ENCODE data around the gene DEGS2. TPM values are rescaled to one million over a fixed set of nuclear protein-coding genes. Genes with fewer than 3 reads are reported as not detected.
A peak's percentile ranks its signal among the peaks of the same experiment; 100 is the strongest.
"Not testable (repeated sequence)": the region's sequence is repeated elsewhere in the genome, so short reads cannot be mapped to it uniquely, and the experiment has no call there.

The DEGS2 gene
- total RNA-seq, 5 donors from 2014 or later (not counting 1 experiment from before 2014, with no cell fraction given): 0.19 to 0.79 (median 0.49) TPM; not detected in 1

- WGBS (ENCODE audit: insufficient coverage): 85% methylated on average over 12 of the region's 12 CpGs
- Mint-ChIP-seq H3K4me3 (no peak overlapping the region), H3K9me3 (no peaks in the 10 kb centered on the region)
Measured at GRCh38 chr14:100187247-100187833, 27.9 kb upstream of the DEGS2 start.

GRCh38 chr14:100181876-100182551, 22.6 kb upstream of the DEGS2 start:
- ATAC-seq (replicated peaks in 1 of 4); DNase-seq; H3K4me3 ChIP-seq (ENCODE audit: control insufficient read depth in 1 of 2, extremely low read depth in 1 of 2, low read length in 1 of 2); H3K4me3 Mint-ChIP-seq; H3K4me1 ChIP-seq (ENCODE audit: control insufficient read depth in 1 of 2, extremely low read depth in 1 of 2, insufficient read depth in 2 of 2, low read length in 2 of 2); H3K27ac Mint-ChIP-seq; POLR2A ChIA-PET; CTCF ChIA-PET; H3K36me3 ChIP-seq (ENCODE audit: control insufficient read depth in 2 of 2, extremely low read depth in 1 of 2, insufficient read depth in 1 of 2, low read length in 1 of 2); H3K27ac ChIP-seq (ENCODE audit: low read length); H3K36me3 Mint-ChIP-seq; H3K9me3 ChIP-seq; H3K27me3 Mint-ChIP-seq; H3K27me3 ChIP-seq (replicated peaks in 1 of 2; ENCODE audit: control insufficient read depth in 2 of 2, extremely low read depth in 1 of 2, insufficient read depth in 2 of 2, low read length in 1 of 2); H3K9me3 Mint-ChIP-seq; H3K4me1 Mint-ChIP-seq: not testable (repeated sequence)
- 90% methylated on average over 2 of the region's 4 CpGs for WGBS (ENCODE audit: insufficient coverage)

More at GRCh38 chr14:100187247-100187833, 27.9 kb upstream of the DEGS2 start:
- no peak for ATAC-seq (replicated peaks in 1 of 4)
- no peak for DNase-seq
- no peaks in the 10 kb centered on the region for H3K36me3 ChIP-seq (ENCODE audit: control insufficient read depth in 2 of 2, extremely low read depth in 1 of 2, insufficient read depth in 1 of 2, low read length in 1 of 2)
- Mint-ChIP-seq H3K36me3 (no peaks in the 10 kb centered on the region), H3K27me3 (no peaks in the 10 kb centered on the region), H3K4me1 (no peaks in the 10 kb centered on the region), H3K27ac (no peak overlapping the region)
- H3K27ac ChIP-seq (ENCODE audit: low read length): no peak overlapping the region
- H3K9me3 ChIP-seq: no peaks in the 10 kb centered on the region
- no peak overlapping the region for H3K4me3 ChIP-seq (ENCODE audit: control insufficient read depth in 1 of 2, extremely low read depth in 1 of 2, low read length in 1 of 2)
- peaks cover 0 to 3% of the 10 kb centered on the region in 2 experiments for H3K4me1 ChIP-seq (ENCODE audit: control insufficient read depth in 1 of 2, extremely low read depth in 1 of 2, insufficient read depth in 2 of 2, low read length in 2 of 2)
- ChIA-PET POLR2A (no interaction called here), CTCF (no interaction called here)
- no peaks in the 10 kb centered on the region for H3K27me3 ChIP-seq (replicated peaks in 1 of 2; ENCODE audit: control insufficient read depth in 2 of 2, extremely low read depth in 1 of 2, insufficient read depth in 2 of 2, low read length in 1 of 2)

GRCh38 chr14:100180671-100181070, 21.2 kb upstream of the DEGS2 start:
- H3K9me3 ChIP-seq; H3K36me3 ChIP-seq (ENCODE audit: control insufficient read depth in 2 of 2, extremely low read depth in 1 of 2, insufficient read depth in 1 of 2, low read length in 1 of 2); ATAC-seq (replicated peaks in 1 of 4); POLR2A ChIA-PET; H3K4me3 ChIP-seq (ENCODE audit: control insufficient read depth in 1 of 2, extremely low read depth in 1 of 2, low read length in 1 of 2); H3K27ac ChIP-seq (ENCODE audit: low read length); H3K27me3 ChIP-seq (replicated peaks in 1 of 2; ENCODE audit: control insufficient read depth in 2 of 2, extremely low read depth in 1 of 2, insufficient read depth in 2 of 2, low read length in 1 of 2); H3K4me1 Mint-ChIP-seq; H3K9me3 Mint-ChIP-seq; H3K36me3 Mint-ChIP-seq; CTCF ChIA-PET; DNase-seq; H3K4me1 ChIP-seq (ENCODE audit: control insufficient read depth in 1 of 2, extremely low read depth in 1 of 2, insufficient read depth in 2 of 2, low read length in 2 of 2); H3K4me3 Mint-ChIP-seq; H3K27me3 Mint-ChIP-seq; H3K27ac Mint-ChIP-seq: not testable (repeated sequence)
- WGBS (ENCODE audit: insufficient coverage): 90% methylated on average over 8 of the region's 30 CpGs

- ChIA-PET POLR2A (no interaction called here), CTCF (no interaction called here)
- Mint-ChIP-seq H3K4me1 (no peaks in the 10 kb centered on the region), H3K9me3 (no peaks in the 10 kb centered on the region), H3K27me3 (peaks cover 0 to 5% of the 10 kb centered on the region in 2 donors), H3K4me3 (no peak overlapping the region), H3K36me3 (no peaks in the 10 kb centered on the region), H3K27ac (no peak overlapping the region)
- Histone ChIP-seq H3K4me1 (ENCODE audit: control insufficient read depth in 1 of 2, extremely low read depth in 1 of 2, insufficient read depth in 2 of 2, low read length in 2 of 2) (no peaks in the 10 kb centered on the region), H3K27ac (ENCODE audit: low read length) (no peak overlapping the region), H3K4me3 (ENCODE audit: control insufficient read depth in 1 of 2, extremely low read depth in 1 of 2, low read length in 1 of 2) (no peak overlapping the region), H3K36me3 (ENCODE audit: control insufficient read depth in 2 of 2, extremely low read depth in 1 of 2, insufficient read depth in 1 of 2, low read length in 1 of 2) (no peaks in the 10 kb centered on the region), H3K9me3 (no peaks in the 10 kb centered on the region), H3K27me3 (replicated peaks in 1 of 2; ENCODE audit: control insufficient read depth in 2 of 2, extremely low read depth in 1 of 2, insufficient read depth in 2 of 2, low read length in 1 of 2) (peaks cover 0 to 14% of the 10 kb centered on the region in 2 experiments)
- ATAC-seq (replicated peaks in 1 of 4) (no peak), DNase-seq (no peak)
- WGBS (ENCODE audit: insufficient coverage): 100% methylated on average over 1 of the region's 7 CpGs
Measured at GRCh38 chr14:100178691-100179090, 19.2 kb upstream of the DEGS2 start.

GRCh38 chr14:100176811-100177327, 17.4 kb upstream of the DEGS2 start:
- no peaks in the 10 kb centered on the region for H3K9me3 ChIP-seq
- ATAC-seq (replicated peaks in 1 of 4) (no peak), DNase-seq (no peak)
- Mint-ChIP-seq H3K27me3 (peaks cover 0 to 10% of the 10 kb centered on the region in 2 donors), H3K4me3 (no peak overlapping the region), H3K9me3 (no peaks in the 10 kb centered on the region), H3K36me3 (no peaks in the 10 kb centered on the region), H3K4me1 (no peaks in the 10 kb centered on the region), H3K27ac (no peak overlapping the region)
- H3K27ac ChIP-seq (ENCODE audit: low read length): no peak overlapping the region
- no peaks in the 10 kb centered on the region for H3K4me1 ChIP-seq (ENCODE audit: control insufficient read depth in 1 of 2, extremely low read depth in 1 of 2, insufficient read depth in 2 of 2, low read length in 2 of 2)
- 91% methylated on average over 12 of the region's 14 CpGs for WGBS (ENCODE audit: insufficient coverage)
- peaks cover 0 to 20% of the 10 kb centered on the region in 2 experiments for H3K27me3 ChIP-seq (replicated peaks in 1 of 2; ENCODE audit: control insufficient read depth in 2 of 2, extremely low read depth in 1 of 2, insufficient read depth in 2 of 2, low read length in 1 of 2)
- ChIA-PET CTCF (no interaction called here), POLR2A (no interaction called here)
- H3K4me3 ChIP-seq (ENCODE audit: control insufficient read depth in 1 of 2, extremely low read depth in 1 of 2, low read length in 1 of 2): no peak overlapping the region
- H3K36me3 ChIP-seq (ENCODE audit: control insufficient read depth in 2 of 2, extremely low read depth in 1 of 2, insufficient read depth in 1 of 2, low read length in 1 of 2): no peaks in the 10 kb centered on the region

- H3K4me1 ChIP-seq (ENCODE audit: control insufficient read depth in 1 of 2, extremely low read depth in 1 of 2, insufficient read depth in 2 of 2, low read length in 2 of 2): peaks cover 0 to 7% of the 10 kb centered on the region in 2 experiments
- Mint-ChIP-seq H3K36me3 (no peaks in the 10 kb centered on the region), H3K9me3 (no peaks in the 10 kb centered on the region), H3K27me3 (peaks cover 4 to 14% of the 10 kb centered on the region in 2 donors), H3K4me1 (peaks cover 0 to 2% (median 1%) of the 10 kb centered on the region in 3 donors), H3K4me3 (no peak overlapping the region), H3K27ac (peak overlapping the region in 1 of 2 donors; percentile 50)
- H3K9me3 ChIP-seq: no peaks in the 10 kb centered on the region
- no peaks in the 10 kb centered on the region for H3K36me3 ChIP-seq (ENCODE audit: control insufficient read depth in 2 of 2, extremely low read depth in 1 of 2, insufficient read depth in 1 of 2, low read length in 1 of 2)
- no peak overlapping the region for H3K27ac ChIP-seq (ENCODE audit: low read length)
- peaks cover 0 to 34% of the 10 kb centered on the region in 2 experiments for H3K27me3 ChIP-seq (replicated peaks in 1 of 2; ENCODE audit: control insufficient read depth in 2 of 2, extremely low read depth in 1 of 2, insufficient read depth in 2 of 2, low read length in 1 of 2)
- ChIA-PET CTCF (no interaction called here), POLR2A (no interaction called here)
- ATAC-seq (replicated peaks in 1 of 4): no peak
- WGBS (ENCODE audit: insufficient coverage): 69% methylated on average over 2 of the region's 7 CpGs
- no peak overlapping the region for H3K4me3 ChIP-seq (ENCODE audit: control insufficient read depth in 1 of 2, extremely low read depth in 1 of 2, low read length in 1 of 2)
- no peak for DNase-seq
Measured at GRCh38 chr14:100173353-100173752, 13.9 kb upstream of the DEGS2 start.

Data from T-cell (primary cell).